Endothelial cell of umbilical vein (primary cell): ENCODE data around the gene NUP54. TPM values are rescaled to one million over a fixed set of nuclear protein-coding genes. Genes with fewer than 3 reads are reported as not detected.

Experiments
- BruUV-seq: library from RNA; stranded (reverse); fragments of 400-500 nt; replicated peaks from 2 replicates; lab custom pipeline; 2021; lab: Mats Ljungman, UMichigan
- CTCF ChIA-PET: fragments of 300-600, 350-600 bp; sonication (Branson Sonifier 250); formaldehyde crosslinking; loops from one replicate; lab custom pipeline; 2021; ENCODE audit warnings: antibody characterized with exemption, inconsistent platforms; lab: Charles Lee
- POLR2A ChIA-PET: fragments of 300-600, 350-600 bp; sonication (Branson Sonifier 250); formaldehyde crosslinking; loops from one replicate; lab custom pipeline; 2021; ENCODE audit warnings: antibody characterized with exemption, inconsistent platforms; lab: Charles Lee
- DNase-seq: peaks from one replicate; pipeline ENCODE4 v3.0.0-alpha.2; 2011; ENCODE audit warnings: low read depth, low spot score
- FAIRE-seq: peaks from 2 replicates; lab custom pipeline; 2011; peaks lifted over from hg19 to GRCh38; lab: Jason Lieb, UNC
- H2AFZ ChIP-seq: 2 replicates; pipeline ENCODE4 v1.6.0; 2012; ENCODE audit warnings: low read depth, low read length, control low read depth, inconsistent platforms
- H3K27ac ChIP-seq: 2 replicates; pipeline ENCODE4 v1.5.1; 2011; ENCODE audit warnings: low read depth, mild to moderate bottlenecking, control low read depth, low read length, moderate library complexity; ENCODE audit not compliant: insufficient read depth
- H3K27me3 ChIP-seq, 2 experiments: 2 replicates each; pipeline versions ENCODE4 v1.6.0 to v1.6.1; 2011; ENCODE audit warnings: low read length in 2 of 2, mixed read lengths in 1 of 2; ENCODE audit not compliant: control insufficient read depth in 2 of 2, insufficient read depth in 2 of 2
- H3K36me3 ChIP-seq, 2 experiments: 2 replicates in 1 of 2; 3 replicates in 1 of 2; pipeline ENCODE4 v1.5.1; 2011; ENCODE audit warnings: low read length in 2 of 2, mild to moderate bottlenecking in 1 of 2, moderate library complexity in 1 of 2; ENCODE audit not compliant: control insufficient read depth in 2 of 2, insufficient read depth in 2 of 2; ENCODE audit errors: extremely low read depth in 1 of 2
- H3K4me1 ChIP-seq: 3 replicates; pipeline ENCODE4 v1.5.1; 2011; ENCODE audit warnings: mild to moderate bottlenecking, low read length; ENCODE audit not compliant: control insufficient read depth, insufficient read depth; ENCODE audit errors: extremely low read depth
- H3K4me2 ChIP-seq: 2 replicates; pipeline ENCODE4 v1.6.1; 2011; ENCODE audit warnings: low read length, control low read depth, mixed read lengths; ENCODE audit not compliant: insufficient read depth
- H3K4me3 ChIP-seq, 3 experiments: fragments of 200-600 bp in 1 of 3; sonication (generic), shearing (Covaris generic) in 1 of 3; replicated peaks in 1 of 3; 2 replicates each; pipeline ENCODE4 v1.5.1; 2011 to 2016; ENCODE audit warnings: control low read depth in 3 of 3, low read length in 3 of 3, mild to moderate bottlenecking in 2 of 3, inconsistent platforms in 1 of 3, low read depth in 1 of 3, moderate library complexity in 1 of 3; ENCODE audit not compliant: insufficient read depth in 1 of 3
- H3K79me2 ChIP-seq: 2 replicates; pipeline ENCODE4 v1.6.0; 2012; ENCODE audit warnings: low read length, inconsistent platforms; ENCODE audit not compliant: control insufficient read depth, insufficient read depth
- H3K9ac ChIP-seq: replicated peaks from 2 replicates; pipeline ENCODE3; 2011; ENCODE audit warnings: low read length, control low read depth; ENCODE audit not compliant: insufficient read depth; ENCODE audit errors: extremely low read depth
- H3K9me1 ChIP-seq: replicated peaks from 3 replicates; pipeline ENCODE4 v1.6.0; 2011; ENCODE audit warnings: mild to moderate bottlenecking, low read length; ENCODE audit not compliant: control insufficient read depth, insufficient read depth; ENCODE audit errors: extremely low read depth
- H3K9me3 ChIP-seq: replicated peaks from 2 replicates; pipeline ENCODE4 v1.5.1; 2012; ENCODE audit warnings: low read length, inconsistent platforms; ENCODE audit not compliant: control insufficient read depth, insufficient read depth
- H4K20me1 ChIP-seq: replicated peaks from 2 replicates; pipeline ENCODE3; 2011; ENCODE audit warnings: mild to moderate bottlenecking, low read length; ENCODE audit not compliant: control insufficient read depth, insufficient read depth; ENCODE audit errors: extremely low read depth
- EZH2 ChIP-seq: IDR thresholded peaks from 2 replicates; pipeline ENCODE4 v1.6.1; 2012; ENCODE audit warnings: borderline replicate concordance, low read depth, mild to moderate bottlenecking, moderate library complexity, low read length, inconsistent platforms; ENCODE audit not compliant: severe bottlenecking
- FOS ChIP-seq: IDR thresholded peaks from 2 replicates; pipeline ENCODE4 v1.6.1; 2011; ENCODE audit warnings: mild to moderate bottlenecking, low read length, moderate library complexity, borderline replicate concordance; ENCODE audit not compliant: insufficient read depth
- GATA2 ChIP-seq: IDR thresholded peaks from 2 replicates; pipeline ENCODE4 v1.7.0; 2011; ENCODE audit warnings: low read depth, mild to moderate bottlenecking, moderate library complexity, mixed read lengths, low read length; ENCODE audit not compliant: insufficient read length, insufficient read depth
- JUN ChIP-seq: IDR thresholded peaks from 2 replicates; pipeline ENCODE4 v1.6.1; 2011; ENCODE audit warnings: borderline replicate concordance, low read depth; ENCODE audit not compliant: insufficient read length, insufficient read depth
- MYC ChIP-seq: IDR thresholded peaks from one replicate; pipeline ENCODE4 v1.6.1; 2011; ENCODE audit warnings: mild to moderate bottlenecking, low read depth, low read length
- POLR2A ChIP-seq: IDR thresholded peaks from 2 replicates; pipeline ENCODE4 v1.6.1; 2012; ENCODE audit warnings: low read depth, mild to moderate bottlenecking, control low read depth, low read length
- POLR2AphosphoS5 ChIP-seq: IDR thresholded peaks from 2 replicates; pipeline ENCODE4 v1.6.1; 2012; ENCODE audit warnings: low read depth, mild to moderate bottlenecking, control low read depth, low read length, moderate library complexity; ENCODE audit not compliant: insufficient read depth
- dilution Hi-C: fragments of 300-500 bp; cut with MboI; formaldehyde crosslinking; loops from one replicate; pipeline ENCODE4 v1.15.0; 2019; ENCODE audit warnings: low sequenced_read_pairs; ENCODE audit not compliant: extremely low pct_ligation_motif_present
- intact Hi-C: fragments of 100-400 bp; cut with micrococcal nuclease; formaldehyde crosslinking; loops from one replicate; pipeline ENCODE4 v1.10.0; 2022
- polyA plus RNA-seq, 4 experiments: library from polyadenylated mRNA; depleted of rRNA in 3 of 4; stranded (reverse) in 3 of 4; unstranded in 1 of 4; fragments of >200 nt; gene quantifications; 2 replicates each; pipeline versions ENCODE4 v1.2.1 to v1.2.3, GENCODE V29; 2011 to 2012; ENCODE audit warnings: missing spikeins in 1 of 4
- total RNA-seq: library from RNA; stranded (reverse); gene quantifications from 2 replicates; pipeline ENCODE4 v1.2.3, GENCODE V29; 2021
- TF ChIP-seq, protein P1 (sequence below): IDR thresholded peaks from 2 replicates; pipeline ENCODE4 v1.6.1; 2011; ENCODE audit not compliant: insufficient read depth, insufficient read length
- TF ChIP-seq, protein P2 (sequence below), 2 donors: IDR thresholded peaks; 1 replicate in 1 of 2; 2 replicates in 1 of 2; pipeline ENCODE4 v1.5.1; 2011; ENCODE audit warnings: low read length in 2 of 2, mild to moderate bottlenecking in 2 of 2, moderate library complexity in 2 of 2, control low read depth in 1 of 2, inconsistent platforms in 1 of 2, low read depth in 1 of 2; ENCODE audit not compliant: insufficient read depth in 1 of 2; ENCODE audit errors: extremely low read depth in 1 of 2

NUP54 gene
- total and polyA plus RNA-seq, 2 donors (not counting 3 experiments of a cell fraction or from before 2014, with no cell fraction given): 25.7 to 45.7 TPM

DNA sequence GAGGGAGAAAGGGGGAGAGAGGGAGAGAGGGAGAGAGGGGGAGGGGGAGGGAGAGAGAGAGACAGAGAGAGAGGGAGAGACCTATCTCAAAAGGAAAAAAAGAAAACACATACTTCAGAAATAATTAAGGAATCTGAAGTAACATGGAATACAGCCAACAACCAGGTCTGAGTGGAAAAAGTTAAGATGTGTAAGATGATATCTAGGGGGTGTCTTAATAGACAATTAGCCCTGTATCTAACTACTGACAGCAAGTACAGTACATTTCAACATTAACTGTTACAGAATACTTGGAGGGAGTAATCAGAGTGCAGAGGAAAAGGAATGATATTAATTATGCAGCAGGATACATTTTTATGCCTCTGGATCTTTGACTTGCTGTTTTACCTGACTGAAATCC lies 22.4 kb downstream of the NUP54 start:
- POLR2A ChIA-PET: no interaction called here
- H3K9me3 ChIP-seq: no peaks in the 10 kb centered on the region
- no peak overlapping the region for H3K9ac ChIP-seq
- no peaks in the 10 kb centered on the region for H3K4me1 ChIP-seq
- H3K4me2 ChIP-seq: no peak overlapping the region
- DNase-seq: no peak
- FAIRE-seq: no peak
- peaks cover 2 to 8% of the 10 kb centered on the region in 2 experiments for H3K36me3 ChIP-seq
- no peak overlapping the region for H3K4me3 ChIP-seq
- H4K20me1 ChIP-seq: no peaks in the 10 kb centered on the region
- CTCF ChIA-PET: interaction anchor here (1.5 kb wide), 1 partner anchor 39 kb away, joined by 3 read pairs; no protein-coding TSS in a partner anchor
- H3K27me3 ChIP-seq: no peaks in the 10 kb centered on the region
- no peaks in the 10 kb centered on the region for H3K9me1 ChIP-seq
- no peaks in the 10 kb centered on the region for H3K79me2 ChIP-seq
- H2AFZ ChIP-seq: no peak overlapping the region
- no TSS peak for BruUV-seq
- intact Hi-C loops (no loop called here), dilution Hi-C loops (no loop called here)
- TF ChIP-seq FOS (no peak), EZH2 (no peak), POLR2A (no peak), POLR2AphosphoS5 (no peak), JUN (no peak), GATA2 (no peak), MYC (no peak)
- TF ChIP-seq, protein P1, sequence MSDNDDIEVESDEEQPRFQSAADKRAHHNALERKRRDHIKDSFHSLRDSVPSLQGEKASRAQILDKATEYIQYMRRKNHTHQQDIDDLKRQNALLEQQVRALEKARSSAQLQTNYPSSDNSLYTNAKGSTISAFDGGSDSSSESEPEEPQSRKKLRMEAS: no peak
- TF ChIP-seq, protein P2, sequence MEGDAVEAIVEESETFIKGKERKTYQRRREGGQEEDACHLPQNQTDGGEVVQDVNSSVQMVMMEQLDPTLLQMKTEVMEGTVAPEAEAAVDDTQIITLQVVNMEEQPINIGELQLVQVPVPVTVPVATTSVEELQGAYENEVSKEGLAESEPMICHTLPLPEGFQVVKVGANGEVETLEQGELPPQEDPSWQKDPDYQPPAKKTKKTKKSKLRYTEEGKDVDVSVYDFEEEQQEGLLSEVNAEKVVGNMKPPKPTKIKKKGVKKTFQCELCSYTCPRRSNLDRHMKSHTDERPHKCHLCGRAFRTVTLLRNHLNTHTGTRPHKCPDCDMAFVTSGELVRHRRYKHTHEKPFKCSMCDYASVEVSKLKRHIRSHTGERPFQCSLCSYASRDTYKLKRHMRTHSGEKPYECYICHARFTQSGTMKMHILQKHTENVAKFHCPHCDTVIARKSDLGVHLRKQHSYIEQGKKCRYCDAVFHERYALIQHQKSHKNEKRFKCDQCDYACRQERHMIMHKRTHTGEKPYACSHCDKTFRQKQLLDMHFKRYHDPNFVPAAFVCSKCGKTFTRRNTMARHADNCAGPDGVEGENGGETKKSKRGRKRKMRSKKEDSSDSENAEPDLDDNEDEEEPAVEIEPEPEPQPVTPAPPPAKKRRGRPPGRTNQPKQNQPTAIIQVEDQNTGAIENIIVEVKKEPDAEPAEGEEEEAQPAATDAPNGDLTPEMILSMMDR (IDR thresholded peaks at IDR 0.05; ENCODE audit: extremely low read depth in 1 of 2, insufficient read depth in 1 of 2, low read depth in 1 of 2, low read length in 2 of 2): no peak
- no peak overlapping the region for H3K27ac ChIP-seq
